AG04450 (cell line): ENCODE data around the gene C17orf50. TPM values are rescaled to one million over a fixed set of nuclear protein-coding genes. Genes with fewer than 3 reads are reported as not detected.

Experiments
- CTCF ChIA-PET: fragments of 300-600, 350-600 bp; formaldehyde crosslinking; extraction: SDS; loops from one replicate; lab custom pipeline; 2022; ENCODE audit warnings: antibody characterized with exemption, inconsistent platforms; lab: Charles Lee
- POLR2A ChIA-PET: fragments of 350-600 bp; formaldehyde crosslinking; extraction: SDS; loops from one replicate; lab custom pipeline; 2021; ENCODE audit warnings: antibody characterized with exemption, inconsistent platforms; lab: Yijun Ruan, JAX
- DNase-seq: peaks from one replicate; pipeline ENCODE4 v3.0.0-alpha.2; 2011; ENCODE audit warnings: low read depth, low spot score
- H3K27ac ChIP-seq: one replicate; pipeline ENCODE4 v1.5.1; 2012; ENCODE audit warnings: low read depth, low read length, control low read depth
- H3K27me3 ChIP-seq: one replicate; pipeline ENCODE4 v1.6.0; 2012; ENCODE audit warnings: low read length; ENCODE audit not compliant: control insufficient read depth, insufficient read depth
- H3K4me3 ChIP-seq: 2 replicates; pipeline ENCODE4 v1.5.1; 2011; ENCODE audit warnings: mild to moderate bottlenecking, low read depth, low read length, control low read depth
- H3K9me3 ChIP-seq: 2 replicates; pipeline ENCODE4 v1.5.1; 2012; ENCODE audit warnings: low read length; ENCODE audit not compliant: control insufficient read depth, insufficient read depth
- polyA plus RNA-seq: library from polyadenylated mRNA; depleted of rRNA; stranded (reverse); fragments of >200 nt; gene quantifications from 2 replicates; pipeline ENCODE4 v1.2.3, GENCODE V29; 2011
- TF ChIP-seq, protein P1 (sequence below): IDR thresholded peaks from 2 replicates; pipeline ENCODE4 v1.5.1; 2011; ENCODE audit warnings: low read depth, low read length, control low read depth, inconsistent platforms

Gene C17orf50
- polyA plus RNA-seq, 1 experiment = not detected

DNA sequence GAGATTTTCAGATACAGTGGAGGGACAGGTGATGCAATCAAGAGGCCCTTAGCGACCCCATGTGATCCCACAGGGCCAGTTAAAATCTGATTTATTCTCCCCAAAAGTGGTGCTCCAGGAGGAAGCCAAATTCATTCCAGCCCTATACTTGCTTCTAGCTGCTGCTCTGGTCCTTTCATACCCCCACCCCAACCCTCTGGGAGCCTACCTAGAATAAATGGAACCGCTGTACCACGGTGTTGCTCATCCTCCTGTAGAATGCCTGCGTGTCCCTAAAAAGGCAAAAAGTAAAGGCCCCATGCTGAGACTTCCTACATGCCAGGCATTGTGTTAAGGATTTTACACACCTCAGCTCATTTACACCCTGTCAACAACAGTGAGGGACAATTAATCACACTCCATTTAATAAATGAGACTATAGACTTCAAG, 31.3 kb upstream of the C17orf50 start:
- H3K27ac ChIP-seq = no peak overlapping the region
- no peak overlapping the region for H3K4me3 ChIP-seq
- no peaks in the 10 kb centered on the region for H3K27me3 ChIP-seq
- no peak for DNase-seq
- TF ChIP-seq, protein P1, sequence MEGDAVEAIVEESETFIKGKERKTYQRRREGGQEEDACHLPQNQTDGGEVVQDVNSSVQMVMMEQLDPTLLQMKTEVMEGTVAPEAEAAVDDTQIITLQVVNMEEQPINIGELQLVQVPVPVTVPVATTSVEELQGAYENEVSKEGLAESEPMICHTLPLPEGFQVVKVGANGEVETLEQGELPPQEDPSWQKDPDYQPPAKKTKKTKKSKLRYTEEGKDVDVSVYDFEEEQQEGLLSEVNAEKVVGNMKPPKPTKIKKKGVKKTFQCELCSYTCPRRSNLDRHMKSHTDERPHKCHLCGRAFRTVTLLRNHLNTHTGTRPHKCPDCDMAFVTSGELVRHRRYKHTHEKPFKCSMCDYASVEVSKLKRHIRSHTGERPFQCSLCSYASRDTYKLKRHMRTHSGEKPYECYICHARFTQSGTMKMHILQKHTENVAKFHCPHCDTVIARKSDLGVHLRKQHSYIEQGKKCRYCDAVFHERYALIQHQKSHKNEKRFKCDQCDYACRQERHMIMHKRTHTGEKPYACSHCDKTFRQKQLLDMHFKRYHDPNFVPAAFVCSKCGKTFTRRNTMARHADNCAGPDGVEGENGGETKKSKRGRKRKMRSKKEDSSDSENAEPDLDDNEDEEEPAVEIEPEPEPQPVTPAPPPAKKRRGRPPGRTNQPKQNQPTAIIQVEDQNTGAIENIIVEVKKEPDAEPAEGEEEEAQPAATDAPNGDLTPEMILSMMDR = no peak
- ChIA-PET CTCF (interaction anchor here (2.9 kb wide), 1 partner anchor 18 kb away, joined by 21 read pairs; no protein-coding TSS in a partner anchor), POLR2A (no interaction called here)
- H3K9me3 ChIP-seq = no peaks in the 10 kb centered on the region; the same call in 1 of the 2 replicates

DNA sequence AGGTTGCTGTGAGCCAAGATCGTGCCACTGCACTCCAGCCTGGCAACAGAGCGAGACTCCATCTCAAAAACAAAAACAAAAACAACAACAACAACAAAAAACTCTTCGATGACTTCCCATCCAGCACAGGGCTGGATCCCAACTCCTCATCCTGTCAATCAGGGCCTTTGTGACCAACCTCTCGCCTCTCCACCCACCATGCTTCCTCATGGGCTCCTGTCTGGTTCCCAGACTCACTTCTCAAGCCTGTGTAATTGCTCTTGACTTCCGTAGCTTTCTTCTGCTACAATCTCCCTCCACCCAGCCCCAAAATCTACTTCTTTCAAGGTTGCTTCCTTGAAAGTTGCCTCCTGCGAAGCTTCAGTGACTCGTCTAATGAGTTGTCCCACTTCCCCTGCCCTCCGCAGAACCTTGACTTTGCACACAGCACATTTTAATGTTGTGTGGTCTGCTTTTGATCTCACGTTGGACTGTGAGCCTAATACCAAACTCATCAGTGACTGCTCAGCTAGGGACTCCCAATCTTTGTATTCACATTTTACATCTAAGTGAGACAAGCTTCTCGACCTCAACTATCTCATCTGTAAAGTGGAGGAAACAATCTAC, 30.2 kb upstream of the C17orf50 start:
- no peaks in the 10 kb centered on the region for H3K27me3 ChIP-seq
- CTCF ChIA-PET = interaction anchor here (1.2 to 2.9 kb wide), 3 partner anchors 17 to 117 kb away, joined by 3 to 21 read pairs (median 10); no protein-coding TSS in a partner anchor
- POLR2A ChIA-PET = interaction anchor here (1.4 kb wide), 1 partner anchor 79 kb away, joined by 5 read pairs; the partner anchor contains the start of gene TAF15
- no peaks in the 10 kb centered on the region; the same call in 1 of the 2 replicates for H3K9me3 ChIP-seq
- H3K27ac ChIP-seq = no peak overlapping the region
- TF ChIP-seq, protein P1 = no peak
- no peak overlapping the region for H3K4me3 ChIP-seq
- DNase-seq = no peak

DNA sequence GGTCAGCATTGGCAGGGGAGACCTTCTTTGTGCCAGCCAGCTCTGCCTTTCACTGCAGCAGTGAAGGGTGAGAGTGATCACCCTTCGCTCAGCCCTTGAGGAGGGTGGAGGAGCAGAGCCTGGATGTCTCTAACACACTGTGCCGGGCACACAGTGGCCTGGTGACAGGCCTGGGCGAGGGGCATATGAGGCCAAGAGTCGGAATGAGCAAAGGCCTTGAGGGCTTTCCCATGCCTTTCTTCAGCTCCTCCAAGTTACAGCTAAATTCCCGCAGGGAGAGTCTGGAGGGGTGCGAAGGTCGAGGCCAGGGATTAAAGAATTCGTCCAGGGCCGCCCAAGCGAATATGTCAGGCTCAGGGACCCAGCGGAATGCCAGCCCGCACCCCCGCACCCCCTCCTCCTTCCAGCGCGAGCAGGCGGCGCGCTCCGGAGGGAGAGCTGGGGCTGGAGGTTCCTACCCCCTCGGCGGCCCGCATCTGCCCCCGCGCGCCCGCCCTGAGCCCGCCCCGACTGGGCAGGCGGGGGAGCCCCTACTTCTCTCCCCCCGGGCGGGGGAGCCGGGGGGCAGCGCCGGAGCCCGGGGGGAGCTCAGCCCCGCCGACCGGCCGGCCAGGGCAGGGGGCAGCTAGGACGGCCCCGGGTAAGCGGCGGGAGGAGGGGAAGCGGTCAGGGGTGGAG, 29.3 kb upstream of the C17orf50 start, which contains the start of gene RASL10B:
Gene RASL10B, plus strand, starts transcription at position 401 of the 678 bp plus-strand sequence. CDS start 3,546 bp downstream, outside the sequence.
- H3K4me3 ChIP-seq = peak within 1 kb of the TSS; percentile 70
- H3K27ac ChIP-seq = no peak within 1 kb of the TSS
- no peaks in the 10 kb centered on the region for H3K27me3 ChIP-seq
- POLR2A ChIA-PET = interaction anchor here (1.0 to 1.4 kb wide), 4 partner anchors 8 to 78 kb away, joined by 3 to 5 read pairs (median 4); partner anchors contain the start of gene TAF15
- DNase-seq = no peak
- H3K9me3 ChIP-seq = no peaks in the 10 kb centered on the region; the same call in 1 of the 2 replicates
- CTCF ChIA-PET = interaction anchor here (0.6 to 2.9 kb wide), 4 partner anchors 16 to 118 kb away, joined by 3 to 21 read pairs (median 8); no protein-coding TSS in a partner anchor
- TF ChIP-seq, protein P1 = no peak

DNA sequence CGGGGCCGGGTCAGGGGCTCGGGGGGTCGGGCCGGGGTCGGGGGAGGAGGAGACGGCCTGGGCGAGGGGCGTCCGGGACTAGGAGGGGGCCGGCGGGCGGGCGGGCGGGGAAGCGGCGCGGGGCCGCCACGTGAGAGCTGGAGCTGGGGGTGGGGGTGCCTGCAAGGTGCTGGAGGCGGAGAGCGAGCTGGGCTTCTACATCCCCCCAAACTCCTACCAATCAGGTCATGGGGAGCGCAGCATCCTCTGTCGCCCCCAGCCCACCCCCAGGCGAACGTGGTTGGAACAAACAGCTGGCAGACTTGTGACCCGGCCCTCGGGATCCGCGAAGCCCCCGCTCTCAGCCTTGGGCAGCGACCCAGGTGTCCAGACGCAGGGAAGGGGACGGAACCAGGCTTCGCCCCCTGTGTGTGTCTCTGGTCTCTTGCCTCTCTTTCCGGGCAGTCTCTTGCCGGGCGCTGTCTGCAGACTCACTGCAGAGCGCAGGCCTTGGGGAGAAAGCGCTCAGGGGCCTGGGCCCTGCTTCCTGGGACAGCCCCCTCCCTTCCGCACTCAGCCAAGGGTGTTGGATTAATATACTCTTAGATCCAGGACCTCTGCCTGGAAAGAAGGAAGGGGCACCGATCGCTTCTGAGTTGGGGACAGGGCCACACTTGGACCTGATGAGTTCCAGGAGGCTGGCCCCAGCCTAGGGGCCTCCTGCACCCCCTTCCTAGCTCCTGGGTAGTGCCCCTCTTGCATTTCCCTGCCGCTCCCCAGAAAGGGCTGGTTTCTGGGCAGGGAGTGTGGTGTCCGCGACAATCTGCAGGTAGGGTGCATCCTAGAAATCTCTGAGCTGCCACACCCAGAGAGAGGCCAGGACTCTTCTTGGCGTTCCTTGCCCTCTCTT, 28.5 kb upstream of the C17orf50 start:
- no peak for DNase-seq
- no peak overlapping the region for H3K27ac ChIP-seq
- TF ChIP-seq, protein P1 = no peak
- no peaks in the 10 kb centered on the region for H3K27me3 ChIP-seq
- ChIA-PET POLR2A (interaction anchor here (1.0 to 1.4 kb wide), 4 partner anchors 8 to 77 kb away, joined by 3 to 5 read pairs (median 4); partner anchors contain the start of gene TAF15), CTCF (interaction anchor here (0.6 to 2.9 kb wide), 7 partner anchors 16 to 119 kb away, joined by 3 to 21 read pairs (median 6); no protein-coding TSS in a partner anchor)
- H3K4me3 ChIP-seq = peak overlapping the region; percentile 70
- no peaks in the 10 kb centered on the region; the same call in 1 of the 2 replicates for H3K9me3 ChIP-seq
